ENCODE results near the gene PSMD7. TPM values are rescaled to one million over a fixed set of nuclear protein-coding genes. Genes with fewer than 3 reads are reported as not detected.

Gene PSMD7
- total and polyA plus RNA-seq, 2 of the 4 experiments (the other 2 are of a cell fraction): 80.8 to 98.3 TPM

GRCh38 chr16:74325641-74326040, 29.0 kb downstream of the PSMD7 start:
- no peak overlapping the region for H4K91ac ChIP-seq (ENCODE audit: insufficient read depth, low read depth, low read length)
- no peak overlapping the region for H3K4ac ChIP-seq (ENCODE audit: low read depth, low read length)
- BruUV-seq (replicated peaks): no TSS peak
- dilution Hi-C loops (cut with HindIII; ENCODE audit: low sequenced_read_pairs, unreplicated experiment) (no loop called here), intact Hi-C loops (cut with micrococcal nuclease) (no loop called here), in situ Hi-C loops (cut with MboI; ENCODE audit: low sequenced_read_pairs) (loop anchor here (10.0 kb wide), 1 partner anchor 299 kb away; no protein-coding TSS in a partner anchor)
- H2AK5ac ChIP-seq (ENCODE audit: low read depth, low read length): no peak overlapping the region
- H3K14ac ChIP-seq (replicated peaks; ENCODE audit: low read depth, low read length): no peak overlapping the region
- H3K36me3 ChIP-seq (ENCODE audit: control insufficient read depth, insufficient read depth, low read length): peaks cover 15% of the 10 kb centered on the region
- no peak overlapping the region for H2BK15ac ChIP-seq (ENCODE audit: low read depth, low read length)
- ATAC-seq (ENCODE audit: low read depth) (no peak), DNase-seq (no peak)
- peaks cover 5% of the 10 kb centered on the region for H3K9me1 ChIP-seq (ENCODE audit: insufficient read depth, low read length)
- H2AFZ ChIP-seq (replicated peaks; ENCODE audit: low read length, poor library complexity): no peak overlapping the region
- no peak overlapping the region for H2BK5ac ChIP-seq (ENCODE audit: low read depth, low read length, poor library complexity, severe bottlenecking)
- 100% methylated on average over 1 of the region's 10 CpGs; no CpG with 5 or more reads in 1 of the 2 experiments for WGBS, 2 experiments (ENCODE audit: extremely low coverage in 2 of 2, insufficient read length in 1 of 2)
- no peak overlapping the region for H2BK120ac ChIP-seq (ENCODE audit: low read depth, low read length)
- no peak overlapping the region for H3K4me3 ChIP-seq (ENCODE audit: insufficient read depth, low read depth, low read length)
- no peak overlapping the region for H3K23ac ChIP-seq (ENCODE audit: low read depth, low read length)
- no peak overlapping the region for H3K18ac ChIP-seq (ENCODE audit: low read depth, low read length)
- H3K4me1 ChIP-seq (ENCODE audit: control insufficient read depth, insufficient read depth, low read length): 0 out of 2 replicates have a peak, but pooled peaks cover 1% of the 10 kb centered on the region
- no peaks in the 10 kb centered on the region for H3K9me3 ChIP-seq (ENCODE audit: control insufficient read depth, insufficient read depth, low read length)
- POLR2A ChIA-PET (ENCODE audit: unreplicated experiment): no interaction called here
- no peak overlapping the region for H4K5ac ChIP-seq (ENCODE audit: low read depth, low read length)
- no peak overlapping the region for H3K9ac ChIP-seq (ENCODE audit: low read depth, low read length)
- no peaks in the 10 kb centered on the region for H4K20me1 ChIP-seq (ENCODE audit: insufficient read depth, low read length)
- no peaks in the 10 kb centered on the region for H3K27me3 ChIP-seq (ENCODE audit: control insufficient read depth, insufficient read depth, low read length)
- H3K4me2 ChIP-seq (ENCODE audit: low read depth, low read length): no peak overlapping the region
- no peak overlapping the region for H3K56ac ChIP-seq (ENCODE audit: extremely low read depth, insufficient read depth, low read length)
- H2BK20ac ChIP-seq (ENCODE audit: low read depth, low read length): no peak overlapping the region
- H4K8ac ChIP-seq (ENCODE audit: low read depth in 2 of 2, low read length in 2 of 2): no peak overlapping the region
- no peak overlapping the region for H2AK9ac ChIP-seq (replicated peaks; ENCODE audit: low read depth, low read length, poor library complexity)
- no peaks in the 10 kb centered on the region for H3K79me1 ChIP-seq (ENCODE audit: low read depth in 1 of 2, low read length in 2 of 2)
- TF ChIP-seq MXI1 (IDR thresholded peaks at IDR 0.05; ENCODE audit: borderline replicate concordance, low read depth, low read length) (no peak), MAZ (IDR thresholded peaks at IDR 0.05; ENCODE audit: borderline replicate concordance, low read depth, low read length) (no peak), NFE2L2 (IDR thresholded peaks at IDR 0.05; ENCODE audit: low read depth, low read length) (no peak), CEBPB (IDR thresholded peaks at IDR 0.05; ENCODE audit: low read depth, low read length) (no peak), SMC3 (IDR thresholded peaks at IDR 0.05; ENCODE audit: low read depth, low read length) (no peak), POLR2A (IDR thresholded peaks at IDR 0.05; ENCODE audit: low read depth, low read length) (no peak), ELK1 (IDR thresholded peaks at IDR 0.05; ENCODE audit: borderline replicate concordance, low read depth, low read length) (no peak), RCOR1 (IDR thresholded peaks at IDR 0.05; ENCODE audit: insufficient replicate concordance, low read length) (no peak), RFX5 (IDR thresholded peaks at IDR 0.05; ENCODE audit: low read depth, low read length) (no peak), RAD21 (IDR thresholded peaks at IDR 0.05; ENCODE audit: low read length) (no peak), FOS (IDR thresholded peaks at IDR 0.05; ENCODE audit: low read depth, low read length) (no peak), CHD1 (IDR thresholded peaks at IDR 0.05; ENCODE audit: low read depth, low read length) (no peak), MAFK (IDR thresholded peaks at IDR 0.05; ENCODE audit: low read depth, low read length) (no peak), BHLHE40 (IDR thresholded peaks at IDR 0.05; ENCODE audit: low read depth, low read length) (no peak)
- TF ChIP-seq, protein P1, sequence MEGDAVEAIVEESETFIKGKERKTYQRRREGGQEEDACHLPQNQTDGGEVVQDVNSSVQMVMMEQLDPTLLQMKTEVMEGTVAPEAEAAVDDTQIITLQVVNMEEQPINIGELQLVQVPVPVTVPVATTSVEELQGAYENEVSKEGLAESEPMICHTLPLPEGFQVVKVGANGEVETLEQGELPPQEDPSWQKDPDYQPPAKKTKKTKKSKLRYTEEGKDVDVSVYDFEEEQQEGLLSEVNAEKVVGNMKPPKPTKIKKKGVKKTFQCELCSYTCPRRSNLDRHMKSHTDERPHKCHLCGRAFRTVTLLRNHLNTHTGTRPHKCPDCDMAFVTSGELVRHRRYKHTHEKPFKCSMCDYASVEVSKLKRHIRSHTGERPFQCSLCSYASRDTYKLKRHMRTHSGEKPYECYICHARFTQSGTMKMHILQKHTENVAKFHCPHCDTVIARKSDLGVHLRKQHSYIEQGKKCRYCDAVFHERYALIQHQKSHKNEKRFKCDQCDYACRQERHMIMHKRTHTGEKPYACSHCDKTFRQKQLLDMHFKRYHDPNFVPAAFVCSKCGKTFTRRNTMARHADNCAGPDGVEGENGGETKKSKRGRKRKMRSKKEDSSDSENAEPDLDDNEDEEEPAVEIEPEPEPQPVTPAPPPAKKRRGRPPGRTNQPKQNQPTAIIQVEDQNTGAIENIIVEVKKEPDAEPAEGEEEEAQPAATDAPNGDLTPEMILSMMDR (conservative IDR thresholded peaks at IDR 0.05; ENCODE audit: low read depth, low read length): no peak
- TF ChIP-seq, protein P2, sequence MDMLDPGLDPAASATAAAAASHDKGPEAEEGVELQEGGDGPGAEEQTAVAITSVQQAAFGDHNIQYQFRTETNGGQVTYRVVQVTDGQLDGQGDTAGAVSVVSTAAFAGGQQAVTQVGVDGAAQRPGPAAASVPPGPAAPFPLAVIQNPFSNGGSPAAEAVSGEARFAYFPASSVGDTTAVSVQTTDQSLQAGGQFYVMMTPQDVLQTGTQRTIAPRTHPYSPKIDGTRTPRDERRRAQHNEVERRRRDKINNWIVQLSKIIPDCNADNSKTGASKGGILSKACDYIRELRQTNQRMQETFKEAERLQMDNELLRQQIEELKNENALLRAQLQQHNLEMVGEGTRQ (IDR thresholded peaks at IDR 0.05; ENCODE audit: low read depth, low read length): no peak
- CTCF ChIA-PET: no interaction called here
- no peak overlapping the region for H3K27ac ChIP-seq (ENCODE audit: insufficient read depth, low read length)
